NCI-H187 (cell line): ENCODE results near the gene APBA1.
A peak's percentile ranks its signal among the peaks of the same experiment; 100 is the strongest.

Experiments
- DNase-seq, 2 experiments: peaks; one replicate each; lab custom pipeline; 2025; lab: John Stamatoyannopoulos, UW

APBA1 gene

DNA sequence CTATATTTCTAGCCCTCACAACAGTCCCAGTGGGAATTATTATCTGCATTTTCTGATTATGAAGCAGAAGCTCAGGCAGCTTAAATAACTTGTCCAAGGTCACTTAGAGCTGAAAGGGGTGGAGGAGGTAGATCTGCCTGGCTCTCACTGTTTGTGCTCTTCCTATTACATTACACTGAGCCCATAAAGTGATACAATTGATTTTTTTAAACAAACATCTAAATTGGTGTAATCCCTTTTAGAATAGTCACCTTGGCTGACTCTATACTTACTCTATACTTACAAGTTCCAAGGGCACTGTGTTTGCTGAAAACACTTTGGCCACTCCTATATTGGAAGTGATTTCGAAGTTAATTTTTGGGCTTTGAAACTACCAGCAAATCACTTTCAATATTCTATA, 144.7 kb downstream of the APBA1 start:
- no peak for DNase-seq

DNA sequence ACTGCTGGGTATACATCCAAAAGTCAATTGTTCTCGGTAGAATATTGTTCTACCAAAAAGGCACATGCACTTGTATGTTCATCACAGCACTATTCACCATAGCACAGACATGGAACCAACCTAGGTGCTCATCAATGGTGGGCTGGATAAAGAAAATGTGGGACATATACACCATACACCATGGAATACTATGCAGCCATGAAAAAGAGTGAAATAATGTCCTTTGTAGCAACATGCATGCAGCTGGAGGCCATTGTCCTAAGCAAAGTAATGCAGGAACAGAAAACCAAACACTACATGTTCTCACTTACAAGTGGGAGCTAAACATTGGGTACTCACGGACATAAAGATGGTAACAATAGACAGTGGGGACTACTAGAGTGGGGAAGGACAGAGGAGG, 145.5 kb downstream of the APBA1 start:
- no peak for DNase-seq

DNA sequence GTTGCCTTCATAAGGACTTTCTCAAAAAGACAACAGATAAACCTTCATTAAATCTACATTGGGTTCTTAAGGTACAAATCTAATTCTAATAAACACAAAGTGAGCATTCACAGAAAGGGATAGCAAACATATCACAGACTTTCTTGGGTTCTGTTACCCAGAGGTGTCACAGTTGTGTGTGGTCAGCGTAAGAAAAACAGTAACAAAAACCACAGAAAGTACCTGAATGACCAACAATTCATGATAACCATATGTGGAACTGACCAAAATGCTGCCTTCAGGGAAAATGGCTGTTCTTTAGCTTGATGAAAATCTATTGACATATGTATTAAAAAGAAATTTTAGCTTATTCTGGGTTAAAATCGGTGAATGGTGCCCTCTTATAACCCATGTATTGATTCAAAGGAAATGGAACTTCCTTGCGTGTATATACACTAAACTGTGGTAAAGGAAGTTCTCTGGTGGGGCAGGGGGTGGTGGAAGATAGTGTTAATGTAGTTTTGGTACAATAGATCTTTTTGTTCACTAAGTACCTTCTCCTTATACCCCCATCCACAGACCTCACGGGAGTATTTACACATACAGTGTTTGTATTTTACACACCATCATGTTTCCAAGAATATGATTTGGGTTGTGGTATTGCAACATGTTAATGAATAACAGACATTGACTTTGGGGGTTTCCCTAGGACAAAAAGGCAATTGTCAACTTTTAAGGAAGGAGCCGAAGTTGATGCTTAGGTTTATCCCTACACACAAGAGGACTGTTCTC, 152.5 kb downstream of the APBA1 start:
- DNase-seq = no peak

DNA sequence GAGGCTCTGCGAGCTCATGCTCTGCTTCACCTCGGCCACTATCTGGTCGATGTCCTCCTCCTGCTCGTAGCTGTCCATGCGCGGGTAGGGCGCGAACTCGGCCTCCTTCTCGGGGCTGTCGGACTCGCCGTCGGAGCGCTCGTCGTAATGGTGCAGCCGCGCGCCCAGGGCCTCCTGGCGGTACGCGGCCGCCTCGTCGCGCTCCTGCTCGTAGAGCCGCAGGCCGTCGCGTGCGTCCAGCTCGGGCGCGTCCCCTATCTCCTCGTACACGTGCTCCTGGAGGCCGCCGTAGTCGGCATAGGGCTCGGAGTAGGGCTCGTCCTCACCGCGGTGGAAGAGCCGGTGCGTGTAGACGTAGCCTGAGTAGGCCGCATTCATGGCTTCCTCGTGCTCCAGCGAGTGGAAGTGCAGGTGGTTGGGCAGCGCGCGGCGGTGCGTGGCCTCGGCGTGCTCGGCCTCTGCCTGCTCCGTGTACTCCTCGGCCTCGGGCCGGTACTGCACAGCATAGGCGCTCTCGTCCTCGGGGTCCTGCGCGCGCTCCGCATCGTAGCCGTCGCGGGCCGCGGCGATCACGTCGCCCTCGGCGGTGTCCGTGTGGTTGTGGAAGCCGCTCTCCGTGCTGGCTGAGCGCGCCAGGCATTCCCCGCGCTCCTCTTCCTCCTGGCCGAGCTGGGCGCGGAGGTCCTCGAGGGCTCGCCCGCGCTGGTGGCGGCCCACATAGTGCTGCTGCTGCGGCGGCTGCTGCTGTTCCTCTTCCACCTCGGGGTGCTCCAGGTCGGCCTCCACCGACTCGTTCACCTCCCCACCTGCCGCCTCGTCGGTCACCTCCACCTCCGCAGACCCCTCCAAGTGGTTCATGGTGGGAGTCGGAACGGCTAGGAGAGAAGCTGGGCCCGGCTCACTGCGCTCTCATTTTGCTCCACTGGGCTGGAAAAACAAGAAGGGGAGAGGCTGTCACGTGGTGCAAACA, 155.5 kb downstream of the APBA1 start:
- DNase-seq = no peak

DNA sequence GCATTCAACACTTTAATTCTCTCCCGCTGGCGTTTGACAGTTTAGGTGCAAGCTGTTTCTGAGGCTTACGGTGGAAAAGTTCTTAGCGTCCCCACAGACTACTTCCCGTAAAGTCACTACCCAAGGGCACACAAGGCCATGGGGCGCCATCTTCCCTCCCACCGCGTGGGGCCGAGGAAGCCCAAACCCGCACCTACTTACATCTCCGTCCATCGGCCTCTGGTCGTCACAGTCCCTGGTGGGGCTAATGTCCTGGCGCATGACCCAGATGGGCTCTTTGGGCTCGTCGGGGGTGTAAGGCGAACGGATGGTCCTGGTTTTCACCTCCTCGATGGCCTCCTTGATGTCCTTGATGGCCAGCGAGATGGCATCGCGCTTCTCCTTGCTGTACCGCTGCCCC, 156.4 kb downstream of the APBA1 start:
- no peak for DNase-seq

DNA sequence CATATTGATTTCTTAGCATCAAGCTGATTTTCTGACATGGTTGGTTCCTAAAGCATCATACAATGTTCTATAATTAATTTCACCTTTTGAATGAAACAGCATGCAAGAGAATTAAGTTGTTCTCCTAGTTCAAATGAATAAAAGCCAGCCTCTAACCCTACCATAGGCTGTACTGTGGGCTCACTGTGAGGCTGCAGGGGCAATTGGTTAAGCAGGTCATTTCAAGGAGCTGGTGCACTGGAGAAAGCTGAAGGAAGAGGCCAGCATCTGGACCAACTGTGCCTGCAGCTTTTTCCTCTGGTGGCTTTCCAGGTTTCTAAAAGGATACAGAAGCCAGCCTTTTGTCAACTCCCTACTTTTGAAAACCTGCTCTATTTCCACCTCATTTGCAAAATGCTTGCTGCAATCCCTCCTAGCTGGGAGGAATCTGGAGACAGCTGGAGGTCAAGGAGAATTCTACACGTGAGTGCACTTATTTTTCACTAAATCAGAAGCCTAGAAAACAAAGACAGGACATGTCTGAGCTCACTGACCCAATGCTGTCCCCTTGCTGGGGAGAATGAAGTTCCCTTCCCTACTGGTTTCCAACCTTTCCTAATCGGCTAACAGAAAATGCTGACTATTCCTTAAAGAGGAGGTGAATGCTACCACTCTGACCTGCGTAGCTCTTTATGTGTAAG, 158.9 kb downstream of the APBA1 start:
- DNase-seq = no peak

DNA sequence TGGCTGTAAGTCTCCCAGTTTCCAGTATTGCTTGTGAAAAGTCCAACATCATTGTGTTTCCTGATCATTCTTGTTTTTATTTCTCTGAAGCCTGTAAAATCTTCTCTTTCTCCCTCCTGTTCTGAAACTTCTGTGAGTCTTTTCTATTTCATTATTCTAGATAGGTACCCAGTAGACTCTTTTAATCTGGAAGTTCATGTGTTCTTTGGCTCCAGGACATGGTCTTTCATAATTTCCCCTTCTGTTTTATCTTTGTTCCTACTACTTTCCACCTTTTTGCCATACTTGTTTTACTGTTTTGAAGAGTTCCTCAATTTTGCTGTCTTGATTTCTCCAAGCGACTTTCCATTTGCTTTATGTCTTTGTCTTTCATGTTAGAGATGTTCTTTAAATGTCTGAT, 168.1 kb downstream of the APBA1 start:
- DNase-seq = no peak

DNA sequence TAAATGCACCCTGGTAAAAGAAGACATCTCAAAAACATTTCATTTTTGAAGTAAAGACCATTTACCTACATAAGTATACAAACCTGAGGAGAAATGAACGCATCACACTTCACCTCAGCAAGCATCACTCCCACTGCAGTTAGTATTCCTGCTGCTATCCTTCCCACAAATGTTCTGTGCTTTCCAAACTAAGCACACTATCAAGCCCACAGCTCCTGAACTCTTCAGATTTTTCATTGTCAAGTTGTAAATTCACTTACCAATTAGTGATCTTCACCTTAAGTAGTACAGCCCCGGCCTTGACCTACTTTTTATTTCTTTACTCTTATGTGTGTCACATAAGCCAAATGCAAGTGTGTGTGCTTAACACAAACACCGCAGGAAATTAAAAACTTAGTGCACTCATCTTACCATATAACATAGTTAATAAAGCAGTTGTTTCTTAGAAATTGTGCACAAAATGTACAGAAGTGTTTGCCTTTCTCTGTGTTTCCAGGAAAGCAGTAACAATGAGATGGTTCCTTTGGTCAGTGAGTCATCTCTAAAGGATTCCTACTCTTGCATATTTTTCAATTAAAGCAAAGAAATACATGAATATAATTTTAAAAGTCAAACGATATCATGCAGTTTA, 169.4 kb downstream of the APBA1 start:
- no peak for DNase-seq

DNA sequence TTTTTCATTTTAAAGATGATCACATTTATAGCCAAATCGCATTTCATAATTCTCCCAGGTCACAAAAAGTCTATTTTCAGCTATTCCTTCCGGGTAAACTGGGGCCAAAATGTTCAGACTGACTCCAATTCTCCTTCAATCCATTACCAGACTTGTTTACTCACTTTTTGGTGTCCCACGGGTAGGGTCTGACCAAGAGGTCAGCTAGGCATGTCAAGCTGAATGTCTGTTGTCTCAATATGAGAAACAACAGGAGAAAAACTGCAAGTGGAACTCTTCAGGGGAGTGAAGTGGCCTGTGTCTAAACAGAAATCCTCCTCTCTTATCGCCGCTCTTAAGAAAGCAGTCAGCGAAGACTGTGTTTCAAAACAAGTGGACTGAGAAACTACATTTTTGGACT, 171.3 kb downstream of the APBA1 start:
- no peak for DNase-seq

DNA sequence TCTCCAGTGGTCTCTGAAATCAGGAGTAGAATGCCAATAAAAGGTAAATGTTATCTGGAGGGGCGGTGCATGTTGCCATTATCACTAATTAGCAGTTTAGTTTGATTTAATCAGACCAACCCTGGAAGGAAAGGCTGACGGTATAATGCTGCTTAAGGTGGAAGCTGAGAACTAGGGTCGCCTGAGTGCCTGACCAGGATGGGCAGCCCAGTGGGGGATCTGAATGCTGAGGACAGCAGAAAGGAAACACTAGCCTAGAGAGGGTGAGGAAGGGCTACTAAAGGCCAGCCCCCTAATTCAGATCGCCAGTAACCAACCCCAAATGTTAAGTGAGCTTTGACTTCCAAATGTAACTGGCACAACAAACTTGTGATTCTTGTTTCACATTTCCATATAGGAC, 172.2 kb downstream of the APBA1 start:
- no peak for DNase-seq

DNA sequence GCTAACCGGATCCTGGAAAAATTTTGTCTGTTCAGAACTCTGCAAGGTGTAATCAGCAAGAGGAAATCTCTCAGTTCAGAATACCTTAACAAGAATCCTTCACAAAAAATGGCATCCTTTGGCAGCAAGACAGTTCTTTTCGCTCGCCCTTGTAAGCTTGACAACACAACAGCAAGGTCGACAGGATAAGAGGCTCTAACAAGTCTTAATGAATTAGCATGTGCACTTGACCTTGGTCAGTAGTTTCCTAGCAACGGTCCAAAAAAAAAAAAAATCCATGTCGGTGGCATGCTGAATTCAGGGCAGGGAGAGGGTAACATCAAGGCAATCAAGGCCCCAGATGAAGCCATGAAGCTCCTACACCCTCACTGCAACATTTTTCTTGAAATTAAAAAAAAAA, 172.8 kb downstream of the APBA1 start:
- DNase-seq = no peak

DNA sequence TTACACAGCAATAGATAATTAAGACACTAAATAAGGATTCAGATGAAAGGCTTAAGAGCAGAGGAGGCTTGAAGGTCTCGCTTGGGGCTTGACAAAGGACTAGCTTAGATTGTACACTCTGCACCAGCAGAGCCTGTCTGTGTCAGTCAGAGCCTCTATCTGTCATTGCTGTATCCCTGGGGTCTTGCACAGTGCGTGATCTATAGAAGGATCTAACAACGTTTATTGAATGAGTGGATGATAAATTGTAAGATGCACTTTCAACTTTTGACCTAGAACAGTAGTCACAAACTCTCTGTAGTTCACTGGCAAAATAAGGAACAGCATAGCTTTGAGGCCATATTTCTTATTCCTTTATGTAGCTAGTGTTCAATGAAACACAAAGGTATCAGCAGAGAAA, 173.7 kb downstream of the APBA1 start:
- no peak for DNase-seq

DNA sequence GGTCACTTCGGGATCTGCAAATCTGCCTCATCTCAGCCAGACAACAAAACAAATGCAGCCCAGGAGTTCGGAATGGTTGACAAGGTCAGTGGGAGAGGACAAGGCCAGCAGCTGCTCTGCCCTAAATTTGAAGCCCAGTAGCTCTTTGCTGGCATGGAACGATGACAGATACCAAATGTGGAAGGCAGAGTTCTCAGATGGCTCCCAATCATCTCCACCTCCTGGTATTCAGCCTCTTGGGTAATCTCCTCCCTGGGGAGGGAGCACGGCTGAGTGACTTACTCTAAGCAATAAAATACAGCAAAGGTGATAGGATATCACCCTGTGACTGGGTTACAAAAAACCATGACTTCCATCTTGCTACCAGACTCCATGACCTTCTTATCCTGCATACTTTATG, 174.4 kb downstream of the APBA1 start:
- DNase-seq = no peak

DNA sequence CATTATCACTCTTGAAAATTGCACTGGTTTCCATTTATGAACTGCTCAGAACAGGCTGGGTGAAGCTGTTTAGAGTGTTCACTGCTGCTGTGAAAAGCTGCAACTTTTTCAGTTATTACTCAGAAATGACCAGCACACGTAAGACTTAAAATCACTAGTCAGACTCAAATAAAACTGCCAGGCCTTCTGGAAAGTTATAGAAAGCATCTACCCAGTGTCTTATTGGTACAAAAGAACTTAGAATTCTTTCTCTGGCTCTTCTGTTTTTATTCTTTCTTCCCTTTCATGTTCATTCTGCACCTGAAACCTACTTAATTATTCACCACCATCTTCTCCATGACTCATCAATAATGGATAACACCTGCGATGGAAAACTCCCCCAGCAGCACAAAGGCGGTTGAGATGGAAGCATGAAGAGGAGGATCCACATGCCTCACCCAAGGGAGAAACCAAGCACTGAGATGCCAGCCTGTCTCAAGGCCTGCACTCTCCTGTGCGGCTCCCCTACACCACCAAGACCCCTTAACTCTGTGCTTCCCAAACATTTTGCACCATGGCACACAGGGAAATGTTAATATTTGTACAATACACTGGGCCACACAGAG, 175.2 kb downstream of the APBA1 start:
- no peak for DNase-seq

DNA sequence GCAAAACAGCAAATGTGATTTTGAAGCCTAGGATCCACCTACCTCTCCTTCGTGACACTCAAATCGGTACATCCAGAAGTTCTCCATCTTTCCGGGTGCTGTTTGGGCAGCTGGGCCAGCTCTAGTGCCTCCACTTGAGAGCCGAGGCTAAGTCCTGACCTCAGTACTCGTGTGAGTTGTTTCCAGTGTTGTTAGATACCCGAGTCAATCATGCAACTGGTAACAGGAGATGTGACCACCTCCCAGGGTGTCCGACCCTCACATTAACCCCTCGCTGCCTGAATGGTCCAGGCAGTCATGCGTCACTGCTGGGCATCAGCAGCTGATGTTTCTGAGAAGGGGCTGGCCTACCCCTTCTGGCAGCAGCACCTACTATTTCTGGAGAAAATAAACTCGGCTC, 176.9 kb downstream of the APBA1 start:
- no peak for DNase-seq

DNA sequence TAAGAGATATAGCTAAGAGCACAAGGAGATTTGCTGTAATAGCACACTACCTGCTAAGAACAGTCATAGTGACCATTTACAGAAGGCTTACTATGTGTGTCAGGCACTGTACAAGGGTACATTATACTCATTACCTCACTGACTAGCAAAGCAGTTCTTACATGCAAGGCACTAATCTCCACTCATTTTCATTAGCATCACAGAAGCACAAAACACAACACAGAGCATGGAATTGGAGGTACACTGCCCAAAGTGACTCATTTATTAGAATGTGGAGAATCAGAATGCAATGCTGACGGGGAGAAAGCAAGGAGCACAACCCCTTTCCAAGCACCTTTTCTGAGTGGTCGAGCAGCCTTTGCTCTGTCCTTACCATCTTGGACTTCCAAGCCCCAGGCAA, 177.4 kb downstream of the APBA1 start:
- no peak for DNase-seq

DNA sequence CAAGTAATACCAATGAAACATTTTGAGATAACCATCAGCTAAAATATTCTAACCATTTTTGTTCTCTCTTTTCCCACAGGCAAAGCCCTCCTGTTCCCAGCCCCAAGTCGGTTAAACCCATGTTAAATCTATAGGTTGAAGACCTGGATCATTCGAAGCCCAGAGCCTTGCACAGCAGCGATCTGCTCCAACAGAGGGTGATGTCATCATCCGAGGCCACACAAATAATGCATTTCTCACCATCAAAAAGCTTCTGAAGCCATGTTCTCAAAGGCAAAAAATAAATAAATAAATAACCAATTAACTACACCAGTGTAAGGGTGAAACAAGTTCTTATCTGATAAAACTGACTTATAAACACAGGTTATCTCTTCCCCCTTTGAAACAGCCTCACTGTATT, 178.0 kb downstream of the APBA1 start:
- no peak for DNase-seq

DNA sequence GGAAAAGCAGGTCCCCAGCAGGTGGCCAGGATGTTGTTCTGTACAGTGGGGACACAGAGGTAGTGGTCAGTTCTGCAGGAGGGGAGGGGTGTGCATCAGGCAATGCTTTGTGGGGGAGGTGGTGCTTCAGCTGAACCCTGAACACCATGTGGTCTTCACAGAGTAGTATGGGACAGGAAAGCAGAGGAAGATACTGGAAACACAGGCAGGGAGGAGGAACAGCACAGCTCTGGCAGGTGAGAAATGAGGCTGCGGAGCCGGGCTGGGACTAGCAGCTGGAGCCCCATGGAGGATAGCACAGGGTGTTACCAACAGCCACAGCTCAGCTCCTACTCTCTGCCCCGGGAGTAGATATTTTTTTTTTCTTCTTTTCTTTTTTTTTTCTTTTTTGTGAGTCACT, 185.7 kb downstream of the APBA1 start:
- no peak for DNase-seq

DNA sequence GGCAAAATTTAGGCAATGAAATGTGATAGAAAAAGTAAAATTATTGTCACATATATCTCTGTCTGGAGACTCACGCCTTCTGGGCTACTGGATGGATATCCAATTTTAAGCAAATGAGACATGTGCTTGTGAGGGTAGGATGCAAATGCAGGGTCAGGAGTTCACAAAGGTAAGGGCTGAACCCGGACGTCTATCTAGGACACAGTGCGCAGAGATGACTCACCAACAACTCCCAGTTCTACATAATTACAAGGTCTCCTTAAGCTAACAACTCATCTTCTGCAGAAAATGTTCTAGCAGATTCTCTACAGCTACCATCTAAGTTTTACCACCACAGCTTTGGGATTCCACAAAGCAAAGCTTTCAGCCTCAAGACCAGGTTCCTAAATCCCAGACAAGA, 186.7 kb downstream of the APBA1 start:
- DNase-seq = no peak

DNA sequence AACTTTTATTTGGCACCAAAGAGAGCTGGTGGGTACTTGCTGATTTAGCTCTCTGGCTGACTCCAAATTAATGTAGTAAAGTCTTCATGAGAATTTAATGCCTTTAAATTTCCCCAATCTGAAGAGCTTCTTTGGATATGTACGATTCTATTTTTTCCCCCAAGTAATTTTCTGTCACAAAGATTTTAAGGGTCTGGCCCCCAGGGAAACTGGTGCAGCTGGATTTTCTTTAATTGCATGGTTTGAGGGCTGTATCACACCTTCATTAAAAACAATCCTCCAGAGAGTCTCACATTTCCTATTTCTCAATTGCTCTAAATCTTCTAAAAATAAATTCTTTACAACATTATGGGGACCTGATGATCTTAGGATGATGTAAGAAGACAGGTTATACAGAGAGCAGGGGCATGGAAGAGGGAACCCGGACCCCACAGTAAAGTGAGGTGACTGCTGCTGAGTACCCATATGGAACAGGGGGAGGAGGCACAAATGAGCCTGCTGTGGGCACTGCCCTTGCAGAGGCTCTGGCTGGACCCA, 188.2 kb downstream of the APBA1 start:
- DNase-seq = no peak

DNA sequence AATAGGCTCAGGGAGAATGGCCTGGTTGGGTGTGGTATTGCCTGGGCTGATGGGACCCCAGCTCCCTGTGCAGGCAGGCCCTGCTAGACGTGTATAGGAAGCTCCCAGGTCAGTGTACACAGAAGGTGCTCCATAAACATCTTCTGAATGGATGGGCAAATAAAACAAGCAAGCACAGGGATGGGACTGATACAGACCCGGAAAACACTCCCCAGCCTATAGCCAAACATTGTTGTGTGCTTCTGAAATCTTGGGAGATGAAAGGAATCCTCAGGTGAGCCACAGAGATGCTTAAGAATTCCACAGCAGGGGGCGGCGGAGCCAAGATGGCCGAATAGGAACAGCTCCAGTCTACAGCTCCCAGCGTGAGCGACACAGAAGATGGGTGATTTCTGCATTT, 195.4 kb downstream of the APBA1 start:
- DNase-seq = peak in 1 of 2 experiments; percentile 3

DNA sequence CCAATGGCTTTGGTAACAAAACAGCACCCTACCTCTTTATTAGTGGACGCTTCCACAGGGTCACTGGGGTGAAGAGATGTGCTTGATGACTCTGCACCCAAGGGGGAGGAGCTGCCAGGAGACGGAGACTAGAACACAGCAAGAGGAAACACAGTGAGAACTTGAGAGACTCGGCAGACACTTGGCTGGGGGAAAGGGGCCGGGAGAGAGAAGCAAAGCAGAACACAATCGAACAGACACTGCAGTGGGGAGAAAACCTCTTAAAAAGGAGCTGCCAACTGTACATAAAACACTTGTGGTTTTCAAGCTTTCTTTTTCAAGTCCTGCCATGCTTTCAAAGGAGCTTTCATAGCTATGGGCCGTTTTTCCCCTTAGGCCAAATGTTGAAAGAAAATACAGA, 196.2 kb downstream of the APBA1 start:
- DNase-seq = no peak
